ENCODE results near the gene PSME4. TPM values are rescaled to one million over a fixed set of nuclear protein-coding genes. Genes with fewer than 3 reads are reported as not detected.

PSME4 gene
- total RNA-seq, 2 donors from 2014 or later, result 90.6 to 116 TPM

DNA sequence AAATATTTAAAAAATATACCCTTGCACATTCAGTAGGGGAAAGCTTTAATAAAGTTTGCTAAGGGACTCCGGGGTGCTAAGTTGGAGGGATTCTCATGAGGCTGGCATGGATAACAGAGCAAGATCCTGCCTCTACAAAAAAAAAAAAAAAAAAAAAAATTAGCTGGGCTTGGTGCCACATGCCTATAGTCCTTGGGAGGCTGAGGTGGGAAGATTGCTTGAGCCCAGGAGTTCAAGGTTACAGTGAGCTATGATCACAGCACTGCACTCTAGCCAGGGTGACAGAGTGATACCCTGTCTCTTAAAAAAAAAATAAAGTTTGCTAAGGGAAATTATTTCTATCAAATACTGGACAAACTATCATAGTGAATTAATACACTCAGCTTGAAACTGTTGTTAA lies 93.7 kb downstream of the PSME4 start:
- H3K27ac ChIP-seq (ENCODE audit: low read depth, low read length), result no peak overlapping the region
- peaks cover 11% of the 10 kb centered on the region for H3K9me3 Mint-ChIP-seq
- H3K27me3 ChIP-seq (ENCODE audit: control insufficient read depth, insufficient read depth, low read length, poor library complexity, severe bottlenecking), result no peaks in the 10 kb centered on the region
- no peaks in the 10 kb centered on the region for H3K4me1 Mint-ChIP-seq
- no peak for DNase-seq
- 31% methylated on average over 1 of the region's 1 CpG; no CpG with 5 or more reads in 1 of the 2 experiments for WGBS, 2 experiments (ENCODE audit: insufficient coverage in 1 of 2, insufficient read length in 1 of 2)
- H3K9ac ChIP-seq (ENCODE audit: extremely low read depth, low read length, poor library complexity, severe bottlenecking), result no peak overlapping the region
- no peaks in the 10 kb centered on the region for H3K27me3 Mint-ChIP-seq (ENCODE audit: insufficient read depth)
- H3K4me1 ChIP-seq (ENCODE audit: control insufficient read depth, insufficient read depth, low read length), result no peaks in the 10 kb centered on the region
- H3K4me3 ChIP-seq (ENCODE audit: low read length), result no peak overlapping the region
- peaks cover 91% of the 10 kb centered on the region for H3K36me3 ChIP-seq (ENCODE audit: control insufficient read depth, insufficient read depth, low read length)
- TF ChIP-seq, protein P1, sequence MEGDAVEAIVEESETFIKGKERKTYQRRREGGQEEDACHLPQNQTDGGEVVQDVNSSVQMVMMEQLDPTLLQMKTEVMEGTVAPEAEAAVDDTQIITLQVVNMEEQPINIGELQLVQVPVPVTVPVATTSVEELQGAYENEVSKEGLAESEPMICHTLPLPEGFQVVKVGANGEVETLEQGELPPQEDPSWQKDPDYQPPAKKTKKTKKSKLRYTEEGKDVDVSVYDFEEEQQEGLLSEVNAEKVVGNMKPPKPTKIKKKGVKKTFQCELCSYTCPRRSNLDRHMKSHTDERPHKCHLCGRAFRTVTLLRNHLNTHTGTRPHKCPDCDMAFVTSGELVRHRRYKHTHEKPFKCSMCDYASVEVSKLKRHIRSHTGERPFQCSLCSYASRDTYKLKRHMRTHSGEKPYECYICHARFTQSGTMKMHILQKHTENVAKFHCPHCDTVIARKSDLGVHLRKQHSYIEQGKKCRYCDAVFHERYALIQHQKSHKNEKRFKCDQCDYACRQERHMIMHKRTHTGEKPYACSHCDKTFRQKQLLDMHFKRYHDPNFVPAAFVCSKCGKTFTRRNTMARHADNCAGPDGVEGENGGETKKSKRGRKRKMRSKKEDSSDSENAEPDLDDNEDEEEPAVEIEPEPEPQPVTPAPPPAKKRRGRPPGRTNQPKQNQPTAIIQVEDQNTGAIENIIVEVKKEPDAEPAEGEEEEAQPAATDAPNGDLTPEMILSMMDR (conservative IDR thresholded peaks at IDR 0.05), result no peak
- no peak overlapping the region for H3K4me3 Mint-ChIP-seq
- peaks cover 16% of the 10 kb centered on the region for H3K9me3 ChIP-seq (ENCODE audit: control insufficient read depth, low read length)
- peaks cover 75% of the 10 kb centered on the region for H3K36me3 Mint-ChIP-seq (ENCODE audit: low read depth)
- no peak overlapping the region for H3K27ac Mint-ChIP-seq

DNA sequence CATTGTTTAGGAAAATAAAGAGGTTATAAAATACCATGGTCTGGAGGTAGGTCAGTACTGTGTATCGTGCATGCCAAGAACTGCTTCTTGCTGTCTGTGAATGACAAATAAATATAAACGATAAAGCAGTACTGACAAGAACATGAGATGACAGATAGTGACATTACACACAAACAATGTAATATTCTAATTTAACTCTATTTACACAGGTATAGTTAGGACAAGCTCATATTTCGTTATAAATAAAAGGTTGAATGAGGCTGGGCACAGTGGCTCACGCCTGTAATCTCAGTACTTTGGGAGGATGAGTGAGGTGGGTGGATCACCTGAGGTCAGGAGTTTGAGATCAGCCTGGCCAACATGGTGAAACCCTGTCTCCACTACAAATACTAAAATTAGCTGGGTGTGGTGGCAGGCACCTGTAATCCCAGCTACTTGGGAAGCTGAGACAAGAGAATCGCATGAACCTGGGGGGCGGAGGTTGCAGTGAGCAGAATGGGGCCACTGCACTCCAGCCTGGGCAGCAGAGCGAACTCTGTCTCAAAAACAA lies 96.3 kb downstream of the PSME4 start:
- H3K27me3 ChIP-seq (ENCODE audit: control insufficient read depth, insufficient read depth, low read length, poor library complexity, severe bottlenecking), result no peaks in the 10 kb centered on the region
- no peak overlapping the region for H3K9ac ChIP-seq (ENCODE audit: extremely low read depth, low read length, poor library complexity, severe bottlenecking)
- H3K9me3 Mint-ChIP-seq, result peaks cover 10% of the 10 kb centered on the region
- no peak overlapping the region for H3K27ac Mint-ChIP-seq
- 92 to 100% methylated on average over 2 to 7 of the region's 7 CpGs for WGBS, 2 experiments (ENCODE audit: insufficient coverage in 1 of 2, insufficient read length in 1 of 2)
- peaks cover 87% of the 10 kb centered on the region for H3K36me3 ChIP-seq (ENCODE audit: control insufficient read depth, insufficient read depth, low read length)
- no peaks in the 10 kb centered on the region for H3K27me3 Mint-ChIP-seq (ENCODE audit: insufficient read depth)
- no peaks in the 10 kb centered on the region for H3K4me1 Mint-ChIP-seq
- H3K9me3 ChIP-seq (ENCODE audit: control insufficient read depth, low read length), result peaks cover 2% of the 10 kb centered on the region
- DNase-seq, result no peak
- TF ChIP-seq, protein P1 (conservative IDR thresholded peaks at IDR 0.05), result no peak
- no peak overlapping the region for H3K4me3 ChIP-seq (ENCODE audit: low read length)
- H3K4me1 ChIP-seq (ENCODE audit: control insufficient read depth, insufficient read depth, low read length), result no peaks in the 10 kb centered on the region
- H3K27ac ChIP-seq (ENCODE audit: low read depth, low read length), result no peak overlapping the region
- no peak overlapping the region for H3K4me3 Mint-ChIP-seq
- H3K36me3 Mint-ChIP-seq (ENCODE audit: low read depth), result peaks cover 54% of the 10 kb centered on the region

DNA sequence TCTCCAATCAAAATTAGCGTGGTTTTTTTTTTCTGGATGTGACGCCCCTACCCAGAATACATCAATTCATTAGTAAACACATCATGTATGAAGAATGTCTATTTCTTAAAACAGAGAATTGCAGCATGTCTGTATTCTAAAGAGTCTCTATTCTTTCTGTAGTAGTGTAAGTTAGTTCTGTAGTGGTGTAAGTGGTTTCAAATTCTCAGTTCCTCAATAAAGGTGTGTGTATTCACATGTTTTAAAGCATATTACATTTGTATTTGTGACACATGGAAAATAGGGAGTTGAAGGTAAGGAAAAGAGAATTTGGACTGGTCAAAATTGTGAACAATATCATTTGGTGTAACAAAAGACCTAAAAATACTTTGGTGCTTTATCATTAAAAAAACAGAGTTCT lies 103.0 kb downstream of the PSME4 start:
- Mint-ChIP-seq H3K4me3 (no peak overlapping the region), H3K27me3 (ENCODE audit: insufficient read depth) (no peaks in the 10 kb centered on the region), H3K4me1 (no peaks in the 10 kb centered on the region), H3K36me3 (ENCODE audit: low read depth) (peaks cover 44% of the 10 kb centered on the region), H3K27ac (no peak overlapping the region), H3K9me3 (no peaks in the 10 kb centered on the region)
- Histone ChIP-seq H3K9me3 (ENCODE audit: control insufficient read depth, low read length) (no peaks in the 10 kb centered on the region), H3K27me3 (ENCODE audit: control insufficient read depth, insufficient read depth, low read length, poor library complexity, severe bottlenecking) (no peaks in the 10 kb centered on the region), H3K4me1 (ENCODE audit: control insufficient read depth, insufficient read depth, low read length) (no peaks in the 10 kb centered on the region), H3K27ac (ENCODE audit: low read depth, low read length) (no peak overlapping the region), H3K36me3 (ENCODE audit: control insufficient read depth, insufficient read depth, low read length) (peaks cover 88% of the 10 kb centered on the region), H3K4me3 (ENCODE audit: low read length) (no peak overlapping the region), H3K9ac (ENCODE audit: extremely low read depth, low read length, poor library complexity, severe bottlenecking) (no peak overlapping the region)
- DNase-seq, result no peak
- TF ChIP-seq, protein P1 (conservative IDR thresholded peaks at IDR 0.05), result no peak
- 94% methylated on average over 2 of the region's 2 CpGs; no CpG with 5 or more reads in 1 of the 2 experiments for WGBS, 2 experiments (ENCODE audit: insufficient coverage in 1 of 2, insufficient read length in 1 of 2)
